Muscle of back (tissue), 11 donors: Measurements from ENCODE around the gene LPP. TPM values are rescaled to one million over a fixed set of nuclear protein-coding genes. Genes with fewer than 3 reads are reported as not detected.

ENCODE experiments used
- DNase-seq, 3 donors: peaks; one replicate each; pipeline versions ENCODE4 v3.0.0 to v3.0.0-alpha.2; 2013
- polyA plus RNA-seq, 10 donors: library from polyadenylated mRNA; unstranded; fragments of 120-200 nt; gene quantifications; one replicate each; pipeline ENCODE4 v1.2.1, GENCODE V29; 2013; ENCODE audit not compliant: insufficient read length in 10 of 10

Gene LPP
- polyA plus RNA-seq, 10 donors: 12.0 to 18.9 (median 16.3) TPM

- DNase-seq: no peak
These were observed 518.0 kb downstream of the LPP start for GRCh38 chr3:188671971-188672370.

- no peak for DNase-seq
These were observed 518.9 kb downstream of the LPP start for GRCh38 chr3:188672840-188673239.

GRCh38 chr3:188673646-188674186, 519.8 kb downstream of the LPP start:
- DNase-seq: peak in 1 of 3 donors; percentile 52

GRCh38 chr3:188674595-188674994, 520.6 kb downstream of the LPP start:
- DNase-seq: no peak

- no peak for DNase-seq
These were observed 523.4 kb downstream of the LPP start for GRCh38 chr3:188677344-188677743.

- DNase-seq: peak; percentile 20 to 49 (median 33)
These were observed 526.2 kb downstream of the LPP start for GRCh38 chr3:188680189-188680588.

GRCh38 chr3:188680605-188681004, 526.6 kb downstream of the LPP start:
- DNase-seq: no peak

- no peak for DNase-seq
These were observed 528.4 kb downstream of the LPP start for GRCh38 chr3:188682316-188682715.

GRCh38 chr3:188683032-188683521, 529.1 kb downstream of the LPP start:
- DNase-seq: peak in 1 of 3 donors; percentile 51

- DNase-seq: no peak
These were observed 530.3 kb downstream of the LPP start for GRCh38 chr3:188684276-188684675.

GRCh38 chr3:188685789-188686188, 531.8 kb downstream of the LPP start:
- no peak for DNase-seq

GRCh38 chr3:188686324-188686723, 532.4 kb downstream of the LPP start:
- DNase-seq: no peak

- DNase-seq: peak in 1 of 3 donors; percentile 15
These were observed 533.4 kb downstream of the LPP start for GRCh38 chr3:188687389-188687788.

GRCh38 chr3:188689101-188689574, 535.2 kb downstream of the LPP start:
- peak; percentile 22 to 58 (median 32) for DNase-seq

- no peak for DNase-seq
These were observed 536.1 kb downstream of the LPP start for GRCh38 chr3:188690064-188690463.

GRCh38 chr3:188691004-188691403, 537.0 kb downstream of the LPP start:
- DNase-seq: no peak

GRCh38 chr3:188691665-188692064, 537.7 kb downstream of the LPP start:
- DNase-seq: no peak

GRCh38 chr3:188692700-188693099, 538.7 kb downstream of the LPP start:
- DNase-seq: no peak

GRCh38 chr3:188693435-188693834, 539.5 kb downstream of the LPP start:
- DNase-seq: no peak

- no peak for DNase-seq
These were observed 541.3 kb downstream of the LPP start for GRCh38 chr3:188695241-188695640.

- no peak for DNase-seq
These were observed 543.2 kb downstream of the LPP start for GRCh38 chr3:188697127-188697526.

- no peak for DNase-seq
These were observed 544.5 kb downstream of the LPP start for GRCh38 chr3:188698436-188698835.

GRCh38 chr3:188700501-188700900, 546.5 kb downstream of the LPP start:
- no peak for DNase-seq

GRCh38 chr3:188700918-188701317, 547.0 kb downstream of the LPP start:
- DNase-seq: no peak
